Measurements from ENCODE around the gene SRMS.

DNA sequence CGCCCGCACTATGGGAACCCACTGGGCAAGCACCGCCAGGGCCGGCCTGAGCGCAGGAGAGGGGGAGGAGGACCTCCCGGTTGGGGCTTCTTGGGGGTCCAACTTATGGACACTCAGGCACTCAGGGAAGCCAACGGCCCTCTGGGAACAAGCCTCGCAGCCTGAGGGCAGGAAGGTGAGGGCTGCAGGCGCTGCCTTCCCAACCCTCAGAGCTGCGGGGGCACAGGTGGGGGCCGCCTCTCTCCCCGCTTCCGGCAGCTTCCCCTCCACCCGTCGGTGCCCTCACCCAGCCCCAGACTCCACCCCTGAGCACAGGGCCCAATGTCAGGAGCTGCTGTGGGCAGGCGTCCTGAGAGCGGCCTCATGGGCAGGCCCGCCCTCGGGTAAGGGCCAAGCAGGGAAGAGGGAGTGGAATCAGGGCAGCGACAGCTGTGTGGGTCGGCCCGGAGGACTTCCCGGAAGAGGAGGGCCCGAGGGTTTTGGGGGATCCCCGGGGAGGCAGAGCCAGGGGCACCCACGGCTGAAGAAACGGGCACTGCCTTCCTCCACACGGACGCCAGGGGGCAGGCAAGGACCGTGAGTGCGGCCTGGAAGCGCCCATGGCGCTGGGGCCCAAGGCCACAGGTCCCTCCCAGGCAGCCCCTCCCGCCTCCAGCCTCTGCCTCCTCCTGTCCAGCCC, 9.9 kb downstream of the SRMS start:
- no peak for TF ChIP-seq EZH2 (IDR thresholded peaks at IDR 0.05)
- no peak for TF ChIP-seq POLR2AphosphoS5 (IDR thresholded peaks at IDR 0.05; ENCODE audit: borderline replicate concordance, low read depth, low read length)
